Measurements from ENCODE around the gene RAB20. TPM values are rescaled to one million over a fixed set of nuclear protein-coding genes. Genes with fewer than 3 reads are reported as not detected.

Gene RAB20
- total and polyA plus RNA-seq, 4 donors: 9.8 to 36.9 (median 25.2) TPM

- no peak overlapping the region for H3K4me3 ChIP-seq (ENCODE audit: low read depth in 1 of 3, low read length in 3 of 3)
- H3K9me3 ChIP-seq (ENCODE audit: control insufficient read depth in 4 of 4, low read length in 3 of 4): no peaks in the 10 kb centered on the region
- H3K36me3 ChIP-seq (ENCODE audit: control insufficient read depth in 4 of 4, insufficient read depth in 3 of 4, low read depth in 1 of 4, low read length in 3 of 4): peaks cover 0 to 3% (median 0%) of the 10 kb centered on the region in 4 donors
- no peak overlapping the region for H3K9ac ChIP-seq (ENCODE audit: low read depth in 1 of 2, low read length in 2 of 2)
- WGBS: 96% methylated on average over 3 of the region's 3 CpGs
- H3K27me3 ChIP-seq (ENCODE audit: control insufficient read depth in 4 of 4, insufficient read depth in 4 of 4, low read length in 3 of 4): no peaks in the 10 kb centered on the region
- peaks cover 0 to 8% (median 4%) of the 10 kb centered on the region in 4 donors for H3K4me1 ChIP-seq (ENCODE audit: control insufficient read depth in 4 of 4, insufficient read depth in 4 of 4, low read length in 3 of 4)
- no peak overlapping the region for H3K27ac ChIP-seq (ENCODE audit: low read depth in 1 of 2, low read length in 2 of 2)
- DNase-seq (ENCODE audit: low spot score): no peak
- TF ChIP-seq JUND (IDR thresholded peaks at IDR 0.05): no peak
- TF ChIP-seq HNF4G (IDR thresholded peaks at IDR 0.05): no peak
- TF ChIP-seq RAD21 (IDR thresholded peaks at IDR 0.05): no peak
- no peak for TF ChIP-seq HNF4A (conservative IDR thresholded peaks at IDR 0.05)
- no peak for TF ChIP-seq CTCF (IDR thresholded peaks at IDR 0.05; ENCODE audit: low read depth, low read length, missing input control)
- no peak for TF ChIP-seq ZBTB33 (IDR thresholded peaks at IDR 0.05)
- TF ChIP-seq YY1 (IDR thresholded peaks at IDR 0.05): no peak
- TF ChIP-seq GABPA (IDR thresholded peaks at IDR 0.05 in 1 of 2, conservative IDR thresholded peaks at IDR 0.05 in 1 of 2): no peak
- TF ChIP-seq MAX (IDR thresholded peaks at IDR 0.05): no peak
- TF ChIP-seq EGR1 (IDR thresholded peaks at IDR 0.05; ENCODE audit: low read depth in 2 of 2): no peak
- no peak for TF ChIP-seq FOXA2 (IDR thresholded peaks at IDR 0.05)
- TF ChIP-seq FOXA1 (IDR thresholded peaks at IDR 0.05): no peak
- no peak for TF ChIP-seq RXRA (IDR thresholded peaks at IDR 0.05)
- TF ChIP-seq ATF3 (IDR thresholded peaks at IDR 0.05): no peak
- TF ChIP-seq NR2F2 (IDR thresholded peaks at IDR 0.05): no peak
- no peak for TF ChIP-seq REST (IDR thresholded peaks at IDR 0.05)
These were observed 66.1 kb downstream of the RAB20 start for GRCh38 chr13:110495376-110495775.

GRCh38 chr13:110493613-110494012, 67.9 kb downstream of the RAB20 start:
- DNase-seq (ENCODE audit: low spot score): no peak
- peaks cover 0 to 3% (median 0%) of the 10 kb centered on the region in 4 donors for H3K36me3 ChIP-seq (ENCODE audit: control insufficient read depth in 4 of 4, insufficient read depth in 3 of 4, low read depth in 1 of 4, low read length in 3 of 4)

More at GRCh38 chr13:110493613-110494012, 67.9 kb downstream of the RAB20 start:
- Histone ChIP-seq H3K4me1 (ENCODE audit: control insufficient read depth in 4 of 4, insufficient read depth in 4 of 4, low read length in 3 of 4) (peaks cover 0 to 2% (median 0%) of the 10 kb centered on the region in 4 donors), H3K27me3 (ENCODE audit: control insufficient read depth in 4 of 4, insufficient read depth in 4 of 4, low read length in 3 of 4) (no peaks in the 10 kb centered on the region), H3K9ac (ENCODE audit: low read depth in 1 of 2, low read length in 2 of 2) (no peak overlapping the region), H3K9me3 (ENCODE audit: control insufficient read depth in 4 of 4, low read length in 3 of 4) (no peaks in the 10 kb centered on the region), H3K4me3 (ENCODE audit: low read depth in 1 of 3, low read length in 3 of 3) (no peak overlapping the region), H3K27ac (ENCODE audit: low read depth in 1 of 2, low read length in 2 of 2) (no peak overlapping the region)
- WGBS: 97% methylated on average over 9 of the region's 9 CpGs
- TF ChIP-seq ZBTB33 (IDR thresholded peaks at IDR 0.05) (no peak), FOXA2 (IDR thresholded peaks at IDR 0.05) (no peak), MAX (IDR thresholded peaks at IDR 0.05) (no peak), CTCF (IDR thresholded peaks at IDR 0.05; ENCODE audit: low read depth, low read length, missing input control) (no peak), NR2F2 (IDR thresholded peaks at IDR 0.05) (no peak), HNF4G (IDR thresholded peaks at IDR 0.05) (no peak), RXRA (IDR thresholded peaks at IDR 0.05) (no peak), EGR1 (IDR thresholded peaks at IDR 0.05; ENCODE audit: low read depth in 2 of 2) (no peak), SP1 (IDR thresholded peaks at IDR 0.05) (no peak), ATF3 (IDR thresholded peaks at IDR 0.05) (no peak), HNF4A (conservative IDR thresholded peaks at IDR 0.05) (no peak), RAD21 (IDR thresholded peaks at IDR 0.05) (no peak)

Data from liver (tissue), 9 donors.